NK-92 (cell line): ENCODE data around the gene ARHGAP32.
"Not testable (repeated sequence)": the region's sequence is repeated elsewhere in the genome, so short reads cannot be mapped to it uniquely, and the experiment has no call there.

Experiments
- DNase-seq: peaks from one replicate; lab custom pipeline; 2025; ENCODE audit not compliant: unreplicated experiment; lab: John Stamatoyannopoulos, UW

The ARHGAP32 gene

DNA sequence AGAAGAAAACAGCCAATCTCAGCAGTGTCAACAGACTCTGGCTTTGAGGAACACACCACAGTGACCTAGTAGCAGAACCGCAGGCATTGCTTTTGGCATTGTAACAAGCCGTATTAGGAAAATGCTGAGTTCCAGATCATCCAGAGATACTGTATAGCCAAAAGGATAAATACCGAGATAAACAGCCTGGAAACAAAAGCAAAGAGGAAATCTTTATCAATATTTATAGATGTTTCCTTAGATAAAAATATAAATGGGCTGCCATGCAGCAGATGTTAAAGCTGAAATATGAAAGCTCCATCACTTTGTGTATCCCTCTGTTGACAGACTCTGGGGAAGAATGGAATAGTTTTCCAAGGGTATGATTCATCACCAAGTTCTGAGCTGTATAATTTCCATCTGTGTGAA lies 150.5 kb downstream of the ARHGAP32 start:
- DNase-seq, result no peak

DNA sequence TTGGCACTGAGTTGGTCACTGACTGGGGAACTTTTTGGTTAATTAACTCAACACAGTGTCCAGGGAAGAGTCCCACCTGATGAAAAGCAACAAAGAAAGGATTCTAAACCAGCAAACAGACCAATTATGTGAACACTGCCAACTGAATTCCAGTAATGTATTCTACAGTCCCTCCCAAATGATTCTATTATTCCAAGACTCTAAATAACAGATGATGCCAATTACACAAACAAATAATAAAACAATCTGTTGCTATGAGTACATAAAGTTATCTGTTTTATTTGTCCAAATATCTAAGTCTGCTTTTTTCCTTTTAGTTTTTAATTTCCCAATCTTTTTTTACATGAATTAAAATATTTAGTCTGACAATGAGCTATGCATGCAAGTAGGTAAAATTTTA lies 151.2 kb downstream of the ARHGAP32 start:
- DNase-seq, result no peak

DNA sequence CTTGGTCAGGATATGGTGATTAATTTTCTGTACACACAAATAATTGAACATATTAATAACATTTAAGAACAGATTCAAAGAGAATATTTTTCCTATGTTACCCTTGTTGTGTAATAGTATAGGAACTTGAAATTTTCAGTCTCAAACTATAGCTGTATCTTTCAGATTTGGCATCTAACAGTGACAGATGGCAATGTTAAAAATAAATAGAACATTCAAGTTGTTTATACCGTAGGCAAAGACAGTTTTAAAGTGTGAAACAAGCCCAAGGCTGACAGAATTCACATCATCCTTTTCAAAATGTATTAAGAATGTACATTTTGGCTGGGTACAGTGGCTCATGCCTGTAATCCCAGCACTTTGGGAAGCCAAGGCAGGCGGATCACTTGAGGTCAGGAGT lies 156.9 kb downstream of the ARHGAP32 start:
- no peak for DNase-seq

DNA sequence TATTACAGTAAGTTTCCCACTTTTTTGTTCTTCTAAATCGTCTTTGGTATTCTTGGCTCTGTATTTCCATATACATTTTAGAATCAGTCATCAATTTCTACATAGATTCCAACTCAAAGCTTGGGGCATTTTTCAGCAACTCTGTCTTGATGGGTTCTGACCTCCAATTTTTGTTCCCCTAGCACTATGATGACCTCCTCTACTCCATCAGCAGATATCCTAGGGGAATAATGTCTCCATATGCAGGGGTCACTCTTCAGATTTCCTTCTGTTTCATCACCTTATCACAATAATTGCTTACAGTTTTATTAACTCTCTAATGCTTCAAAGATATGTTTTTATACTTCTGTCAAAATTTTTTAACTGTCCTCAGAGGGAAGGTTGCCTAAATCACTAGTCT lies 158.1 kb downstream of the ARHGAP32 start:
- no peak for DNase-seq

DNA sequence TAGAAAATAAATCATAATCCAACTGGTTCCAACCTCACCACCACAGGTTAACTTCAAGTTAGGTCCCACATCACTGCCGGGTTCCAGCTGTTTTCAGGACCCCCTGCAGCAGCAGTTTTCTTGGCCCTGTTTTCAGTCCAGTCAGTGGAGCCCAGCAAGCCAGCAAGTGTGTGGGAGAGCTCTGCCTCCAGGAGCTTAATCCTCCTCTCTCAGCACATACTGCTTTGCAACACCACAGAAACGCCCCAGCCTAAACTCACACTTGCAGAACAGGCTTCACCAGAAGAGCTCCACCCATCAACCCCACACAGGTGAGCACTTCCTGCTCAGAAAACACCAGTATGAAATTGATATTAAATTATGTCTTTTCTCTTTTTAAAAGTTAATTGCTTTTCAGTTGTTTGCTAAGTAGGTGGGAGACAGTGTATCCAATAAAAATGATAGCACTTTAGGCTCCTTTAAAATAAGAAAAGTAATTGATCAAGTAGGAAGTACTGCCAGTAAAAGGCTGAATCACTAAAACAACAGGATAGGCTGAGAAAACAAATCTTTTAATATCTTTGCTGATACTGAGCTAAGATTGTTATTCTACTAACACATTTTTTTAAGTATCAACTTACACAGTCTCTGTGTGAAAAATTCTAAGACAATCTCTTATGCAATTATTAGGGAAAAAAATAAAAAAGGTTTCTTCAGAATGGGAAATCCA lies 168.0 kb downstream of the ARHGAP32 start:
- no peak for DNase-seq

DNA sequence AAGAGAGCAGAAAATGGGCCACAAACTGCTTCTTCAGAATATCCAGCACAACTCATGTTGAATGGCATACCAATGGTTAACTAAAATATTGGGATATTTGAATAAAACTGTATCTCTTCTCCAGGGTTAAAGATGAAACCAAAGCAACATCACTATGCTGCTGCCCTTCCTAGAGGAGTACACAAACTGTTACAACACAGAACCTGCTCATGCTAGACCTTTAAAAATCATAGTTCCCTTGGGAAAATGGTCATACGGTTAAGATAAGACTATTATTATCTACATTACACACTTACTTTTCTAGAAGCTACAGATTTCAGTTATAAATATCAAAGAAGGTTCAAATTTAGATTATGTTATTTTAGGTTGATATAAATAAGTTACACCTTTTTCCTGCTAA lies 170.8 kb downstream of the ARHGAP32 start:
- no peak for DNase-seq

DNA sequence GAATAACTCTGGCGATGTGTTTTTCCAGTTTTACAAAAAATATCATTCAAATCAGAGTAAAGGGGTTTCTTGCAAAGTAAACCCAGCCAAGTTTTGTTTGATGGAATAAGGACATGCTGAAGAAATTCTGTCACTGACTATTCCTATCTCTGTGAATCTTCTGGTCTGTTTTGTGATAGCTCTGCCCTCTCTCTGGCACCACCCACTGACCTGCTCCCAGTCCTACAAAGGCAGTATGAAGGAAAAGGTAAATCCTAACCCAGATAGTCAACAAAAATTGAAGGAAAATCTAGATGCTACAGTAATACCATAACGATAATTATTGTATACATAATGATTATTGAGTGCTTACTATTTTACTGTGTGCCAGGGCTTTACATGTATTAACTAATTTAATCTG lies 173.1 kb downstream of the ARHGAP32 start:
- DNase-seq, result no peak

DNA sequence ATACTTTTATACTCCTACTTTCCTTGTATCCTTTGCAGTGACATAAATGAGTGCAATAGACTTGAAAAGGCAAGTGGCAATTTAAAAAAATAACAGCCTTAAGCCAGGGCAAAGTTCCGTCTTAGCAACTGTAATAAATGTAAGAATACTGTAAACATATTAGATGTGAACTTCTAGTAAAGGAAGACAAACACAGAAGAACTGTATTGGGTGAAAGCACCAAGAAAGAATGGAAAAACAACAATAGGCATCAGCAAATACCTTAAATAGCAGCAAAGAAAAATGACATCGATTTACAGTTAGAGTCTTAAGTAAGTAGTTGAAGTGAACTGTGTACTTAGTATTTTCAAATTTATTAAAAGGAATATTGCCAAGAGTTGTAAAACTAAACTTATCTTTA lies 174.0 kb downstream of the ARHGAP32 start:
- no peak for DNase-seq

DNA sequence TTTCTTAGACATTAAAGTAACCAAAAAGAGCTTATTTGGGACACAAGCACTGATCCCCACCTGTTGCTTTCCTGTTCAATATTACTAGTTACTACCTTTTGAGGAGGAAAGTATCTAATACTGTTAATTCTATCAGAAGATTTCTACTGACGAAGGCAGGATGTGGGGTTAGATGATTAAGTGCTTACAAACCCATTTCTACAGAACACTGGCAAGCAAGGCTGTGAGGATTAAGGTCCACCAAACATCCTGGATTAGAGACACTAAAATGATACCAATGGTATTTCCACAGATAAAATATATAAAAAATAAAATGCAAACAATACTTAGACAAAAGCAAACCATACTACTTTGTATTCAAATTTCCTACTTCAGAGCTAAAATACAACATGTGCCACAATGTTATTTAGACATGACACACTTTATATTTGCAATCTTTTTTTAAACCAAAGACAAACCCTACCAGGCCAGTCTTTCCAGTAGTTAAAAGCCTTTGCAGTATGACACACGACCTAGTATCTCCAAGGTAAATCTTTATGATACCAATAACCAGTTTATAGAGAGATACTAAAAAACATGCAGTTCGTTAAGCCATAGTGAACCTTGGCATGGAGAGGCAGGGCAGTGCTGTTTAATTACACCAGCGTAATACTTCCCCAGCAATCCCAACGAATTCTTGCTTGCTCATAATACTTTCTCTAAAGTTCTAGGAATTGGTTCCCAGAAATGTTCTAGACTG lies 178.2 kb downstream of the ARHGAP32 start:
- DNase-seq, result no peak

DNA sequence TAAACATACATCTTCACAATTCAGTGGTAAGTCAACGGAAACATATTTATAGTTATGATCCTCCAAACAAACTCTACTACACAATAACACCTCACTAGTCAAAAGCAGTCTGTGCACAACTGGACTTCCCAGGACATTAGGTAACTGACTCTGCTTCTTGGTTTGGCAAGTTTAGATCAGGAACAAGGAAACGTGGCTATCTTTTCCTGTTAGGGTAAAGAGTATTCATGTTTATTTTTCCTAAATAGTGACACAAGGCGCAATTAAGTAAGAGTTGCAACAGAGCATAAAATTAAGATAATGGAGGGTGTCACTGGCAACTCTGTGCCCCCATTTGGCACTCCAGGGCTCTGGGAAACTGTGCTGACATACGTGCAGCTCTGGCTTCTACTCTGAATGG lies 179.2 kb downstream of the ARHGAP32 start:
- DNase-seq, result no peak

DNA sequence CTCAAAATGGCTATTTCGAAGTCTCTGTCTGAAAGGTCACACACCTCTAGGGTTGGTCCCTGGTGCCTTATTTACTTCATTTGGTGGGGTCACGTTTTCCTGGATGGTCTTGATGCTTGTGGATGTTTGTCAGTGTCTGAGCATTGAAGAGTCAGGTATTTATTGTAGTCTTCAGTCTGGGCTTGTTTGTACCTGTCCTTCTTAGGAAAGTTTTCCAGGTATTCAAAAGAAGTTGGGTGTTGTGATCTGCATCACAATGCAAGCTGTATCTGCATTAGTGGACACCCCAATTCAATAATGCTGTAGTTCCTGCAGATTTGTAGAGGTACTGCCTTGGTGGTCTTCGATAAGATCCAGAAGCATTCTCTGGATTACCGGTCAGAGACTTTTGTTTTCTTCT lies 186.0 kb downstream of the ARHGAP32 start:
- DNase-seq, result no peak

DNA sequence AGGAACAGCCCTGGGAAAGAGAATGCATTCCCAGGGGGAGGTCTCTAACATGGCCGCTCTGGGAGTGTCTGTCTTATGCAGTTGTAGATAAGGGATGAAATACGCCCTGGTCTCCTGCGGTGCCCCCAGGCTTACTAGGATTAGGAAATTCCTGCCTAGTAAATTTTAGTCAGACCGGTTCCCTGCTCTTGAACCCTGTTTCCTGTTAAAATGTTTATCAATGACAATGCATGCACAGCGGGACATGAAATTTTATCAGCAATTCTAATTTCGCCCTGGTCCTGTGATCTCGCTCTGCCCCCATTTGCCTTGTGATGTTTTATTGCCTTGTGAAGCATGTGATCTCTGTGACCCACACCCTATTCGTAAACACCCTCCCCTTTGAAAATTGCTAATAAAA lies 193.0 kb downstream of the ARHGAP32 start:
- DNase-seq, result not testable (repeated sequence)

DNA sequence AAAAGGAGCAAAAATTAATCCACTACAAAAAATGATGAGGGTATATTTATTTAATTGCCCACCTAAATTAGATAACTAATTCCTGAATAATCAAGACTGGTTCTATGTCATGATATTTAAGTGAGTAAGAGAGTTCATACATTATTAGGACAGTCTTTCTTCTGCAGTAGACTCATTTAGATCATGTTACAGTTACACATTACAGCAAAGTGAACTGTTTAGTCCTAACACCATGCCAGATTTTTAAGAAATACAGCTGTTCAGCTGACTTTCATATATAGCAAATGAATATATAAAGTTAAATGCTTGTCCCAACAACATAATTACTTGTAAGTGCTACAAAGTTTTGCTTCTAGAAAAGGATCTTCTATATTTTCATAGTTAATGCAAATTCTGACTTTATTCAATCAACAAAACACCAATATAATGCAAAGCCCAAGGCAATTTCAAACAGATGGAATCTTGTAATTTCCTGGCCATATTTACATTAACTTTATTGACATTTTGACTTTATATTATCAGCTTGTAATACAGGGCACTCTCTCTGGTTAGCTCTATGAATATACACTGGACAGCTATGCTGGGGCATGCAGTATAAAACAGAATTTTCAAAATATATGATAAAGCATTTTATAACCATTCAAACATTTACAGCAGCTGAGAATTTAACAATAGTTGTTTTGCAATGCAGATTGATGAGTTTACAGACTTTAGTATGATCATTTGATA lies 203.7 kb downstream of the ARHGAP32 start:
- DNase-seq, result no peak

DNA sequence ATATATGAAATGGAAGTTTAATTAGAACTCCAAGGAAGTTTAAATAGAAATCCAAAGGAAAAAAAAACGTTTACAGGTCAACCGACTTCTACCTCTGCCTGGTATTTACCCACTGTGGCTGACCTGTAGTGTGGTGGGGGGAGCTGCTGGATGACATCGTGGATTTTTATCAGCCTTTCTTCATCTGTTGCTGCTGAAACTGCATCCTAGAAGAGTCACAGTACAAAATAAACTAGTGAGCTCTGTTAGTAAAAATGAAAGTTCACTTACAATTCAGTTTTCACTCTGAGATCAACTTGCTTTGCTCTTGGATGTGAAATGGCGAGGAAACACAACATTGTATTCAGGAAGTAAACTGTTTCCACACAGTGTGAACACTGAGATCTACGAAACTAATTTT lies 206.2 kb downstream of the ARHGAP32 start:
- no peak for DNase-seq

DNA sequence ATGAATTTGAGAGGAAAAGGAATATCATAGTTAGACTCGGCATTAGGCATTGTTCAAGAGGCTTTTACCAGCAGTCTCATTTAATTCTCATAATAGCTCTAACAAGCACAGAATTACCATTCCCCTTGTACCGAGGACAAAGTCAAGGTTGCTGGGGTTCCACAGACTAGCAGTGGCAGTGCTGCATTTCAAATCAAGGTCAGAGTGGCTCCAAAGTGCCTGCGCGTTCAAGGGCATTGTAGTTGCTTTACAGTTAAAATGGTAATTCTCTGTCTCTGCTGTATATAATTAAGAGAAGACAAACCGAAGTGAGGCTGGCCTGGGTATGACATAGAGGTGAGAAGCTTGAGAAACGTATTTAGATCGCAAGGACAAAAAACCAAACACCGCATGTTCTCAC lies 209.1 kb downstream of the ARHGAP32 start:
- DNase-seq, result no peak

DNA sequence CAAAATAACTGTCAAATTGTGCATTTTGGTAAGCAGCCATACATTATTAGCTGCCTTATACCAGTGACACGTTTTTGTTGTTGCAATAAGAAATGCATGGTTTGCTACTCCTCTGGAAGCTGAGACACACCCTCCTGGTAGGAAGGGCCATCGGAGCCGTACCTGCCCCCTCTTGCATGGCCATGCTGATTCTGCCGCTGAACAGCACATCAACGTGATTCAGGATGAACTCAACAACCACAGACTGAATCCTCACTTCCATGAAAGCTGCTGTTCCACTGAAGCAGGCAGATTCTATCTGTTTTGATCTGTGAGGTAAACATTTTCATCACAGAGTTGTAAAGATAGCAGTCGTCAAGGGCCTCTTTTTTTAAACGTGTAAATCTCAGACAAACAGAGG lies 210.9 kb downstream of the ARHGAP32 start:
- no peak for DNase-seq

DNA sequence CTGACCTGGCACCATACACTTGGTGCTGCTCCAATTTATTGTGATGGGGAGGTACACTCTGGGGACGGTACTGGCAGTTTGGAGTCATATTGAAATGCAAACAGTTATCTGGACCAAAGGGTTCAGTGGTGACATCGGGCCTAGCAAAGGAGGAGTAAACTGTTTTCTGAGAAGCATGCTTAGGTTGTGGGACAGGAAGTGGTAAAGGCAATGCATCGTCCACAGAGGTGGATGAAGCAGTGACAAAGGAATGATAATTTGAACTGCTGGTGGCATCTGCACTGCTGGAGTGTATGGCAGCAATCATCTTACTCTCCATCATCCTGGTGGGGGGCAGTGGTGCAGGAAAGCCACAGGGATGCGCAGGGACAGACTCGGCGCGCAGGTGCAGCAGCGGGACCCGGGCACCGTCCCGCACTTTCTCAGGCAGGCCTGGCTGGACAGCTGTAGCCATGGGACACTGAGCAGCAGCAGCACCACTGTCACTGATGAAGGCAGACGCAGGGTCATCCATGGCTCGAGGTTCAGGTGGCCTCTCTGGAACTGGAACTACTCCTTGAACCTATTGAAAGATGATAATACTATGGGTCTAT lies 221.4 kb downstream of the ARHGAP32 start:
- no peak for DNase-seq

DNA sequence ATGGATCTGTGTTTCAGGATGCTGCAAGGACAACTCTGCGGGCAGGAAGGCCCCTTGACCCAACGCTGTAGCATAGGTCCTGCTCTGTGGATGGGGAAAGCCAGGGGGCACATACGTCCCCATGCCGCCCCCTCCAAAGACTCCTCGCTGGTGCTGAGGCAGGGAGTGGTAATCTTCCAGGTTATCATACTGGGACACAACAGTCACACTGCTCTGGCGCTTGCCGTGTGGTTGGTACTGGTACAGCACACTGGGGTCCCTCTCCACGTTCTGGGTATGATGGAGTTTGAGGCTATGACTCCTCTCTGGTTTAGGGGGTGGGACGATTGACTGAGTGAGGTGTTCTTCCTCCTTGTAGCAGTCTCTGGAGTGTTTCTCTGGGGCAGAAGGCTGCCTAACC lies 223.2 kb downstream of the ARHGAP32 start:
- DNase-seq, result no peak

DNA sequence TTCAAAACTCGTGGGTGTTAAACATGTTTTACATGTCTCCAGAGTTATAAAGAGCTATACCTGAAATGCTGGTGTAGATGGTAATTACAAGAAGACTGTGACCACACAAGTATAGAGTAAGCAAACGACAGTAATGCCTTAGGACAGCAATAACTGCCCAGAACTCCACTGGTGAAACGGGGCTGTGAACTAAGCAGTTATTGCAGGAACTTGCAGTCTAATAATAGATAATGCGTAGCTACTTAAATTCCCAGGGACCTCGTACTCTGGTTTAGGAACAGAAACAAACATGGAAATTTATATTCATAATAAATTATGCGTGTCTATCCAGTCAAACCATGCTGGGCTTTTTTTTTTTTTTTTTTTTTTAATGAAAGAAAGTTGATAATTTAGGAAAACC lies 224.5 kb downstream of the ARHGAP32 start:
- DNase-seq, result no peak

DNA sequence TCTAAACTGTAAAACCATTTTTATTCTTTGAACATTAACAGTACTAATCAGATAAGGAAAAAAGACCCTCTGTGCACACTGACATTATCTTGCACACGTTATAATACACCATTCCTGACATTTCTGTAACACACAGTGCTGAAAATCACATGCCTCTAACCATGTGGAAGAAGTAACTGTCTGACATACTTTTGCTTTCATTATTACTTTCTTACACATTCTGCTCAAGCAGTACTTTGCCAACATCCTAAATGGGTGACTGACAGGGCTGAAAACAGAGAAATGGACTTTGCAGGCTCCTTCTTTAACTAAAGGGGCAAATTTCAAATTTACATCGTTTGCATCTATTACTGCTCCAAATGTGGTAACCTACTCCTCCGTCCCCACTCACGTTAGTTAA lies 226.6 kb downstream of the ARHGAP32 start:
- no peak for DNase-seq

DNA sequence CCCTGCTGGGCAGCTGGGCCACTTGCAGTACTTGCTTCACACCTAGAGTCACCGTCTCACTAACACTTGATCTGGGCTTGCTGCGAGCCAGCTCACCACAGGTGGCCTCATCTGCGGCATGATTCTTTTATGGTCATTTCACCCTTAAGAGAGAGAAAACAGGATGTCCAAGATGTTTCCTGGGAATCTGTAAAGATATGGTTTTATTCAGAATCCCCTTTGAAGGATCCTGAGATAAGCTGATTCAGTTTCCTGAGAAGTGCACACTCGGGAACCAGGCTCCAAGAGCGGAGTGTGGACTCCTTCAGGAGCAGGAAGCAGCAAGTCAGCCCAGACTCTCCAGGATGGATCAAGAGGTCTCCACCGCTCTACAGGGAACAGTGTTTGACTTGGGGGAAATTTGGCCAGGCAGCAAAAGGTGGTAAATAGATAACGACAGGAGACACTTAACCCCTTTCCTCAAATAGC lies 227.6 kb downstream of the ARHGAP32 start:
- DNase-seq, result no peak
